ENCODE results near the gene COX20. TPM values are rescaled to one million over a fixed set of nuclear protein-coding genes. Genes with fewer than 3 reads are reported as not detected.

Gene COX20
- total and polyA plus RNA-seq, 2 of the 13 experiments (the other 11 are each of a cell fraction or from before 2014, with no cell fraction given) = 34.4 to 95.8 TPM

DNA sequence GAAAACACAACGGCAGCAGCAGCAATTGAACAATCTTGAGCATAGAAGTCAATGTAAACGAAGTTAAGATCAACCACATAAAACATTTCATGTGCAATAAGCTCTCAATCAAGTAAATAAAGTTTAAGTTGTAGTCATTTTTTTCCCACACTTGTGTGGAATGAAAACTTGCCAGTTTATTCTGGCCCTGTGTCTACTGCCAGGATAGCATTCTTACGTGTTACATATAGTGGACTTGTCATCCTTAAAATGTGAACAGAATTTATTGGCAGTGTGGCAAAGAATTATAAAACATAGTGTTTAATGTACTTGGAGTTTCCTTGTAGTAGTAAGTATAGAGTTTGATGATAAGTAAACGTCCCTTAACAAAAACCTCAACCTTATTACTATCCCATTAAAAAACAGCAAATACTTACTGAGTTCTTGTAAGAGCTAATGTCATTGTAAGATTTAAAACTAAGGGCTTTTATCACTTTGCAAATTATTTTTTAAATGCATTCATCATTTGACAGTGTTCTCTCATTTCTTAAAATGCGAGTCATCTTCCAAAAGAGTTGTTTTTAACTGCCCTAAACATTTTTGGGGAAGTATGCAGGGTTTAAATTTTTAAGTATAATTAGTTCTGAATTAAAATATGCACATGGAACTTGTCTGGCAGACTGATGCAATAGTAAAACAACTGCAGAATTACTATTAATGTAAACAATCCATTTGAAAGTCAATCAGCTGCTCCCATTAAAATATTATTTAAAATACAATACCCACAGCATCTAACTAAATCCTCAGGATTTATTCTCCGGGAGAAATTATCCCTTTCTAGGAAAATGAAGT lies 7.9 kb downstream of the COX20 start (continued):
- TF ChIP-seq TOPORS (CRISPR knock-in tag; IDR thresholded peaks at IDR 0.05) = no peak
- TF ChIP-seq NFRKB (IDR thresholded peaks at IDR 0.05) = no peak
- 0 out of 2 replicates have a peak, but pooled peaks have one; percentile 53 for TF ChIP-seq POLR2G (IDR thresholded peaks at IDR 0.05; ENCODE audit: low read depth, low read length)
- TF ChIP-seq, protein P1, sequence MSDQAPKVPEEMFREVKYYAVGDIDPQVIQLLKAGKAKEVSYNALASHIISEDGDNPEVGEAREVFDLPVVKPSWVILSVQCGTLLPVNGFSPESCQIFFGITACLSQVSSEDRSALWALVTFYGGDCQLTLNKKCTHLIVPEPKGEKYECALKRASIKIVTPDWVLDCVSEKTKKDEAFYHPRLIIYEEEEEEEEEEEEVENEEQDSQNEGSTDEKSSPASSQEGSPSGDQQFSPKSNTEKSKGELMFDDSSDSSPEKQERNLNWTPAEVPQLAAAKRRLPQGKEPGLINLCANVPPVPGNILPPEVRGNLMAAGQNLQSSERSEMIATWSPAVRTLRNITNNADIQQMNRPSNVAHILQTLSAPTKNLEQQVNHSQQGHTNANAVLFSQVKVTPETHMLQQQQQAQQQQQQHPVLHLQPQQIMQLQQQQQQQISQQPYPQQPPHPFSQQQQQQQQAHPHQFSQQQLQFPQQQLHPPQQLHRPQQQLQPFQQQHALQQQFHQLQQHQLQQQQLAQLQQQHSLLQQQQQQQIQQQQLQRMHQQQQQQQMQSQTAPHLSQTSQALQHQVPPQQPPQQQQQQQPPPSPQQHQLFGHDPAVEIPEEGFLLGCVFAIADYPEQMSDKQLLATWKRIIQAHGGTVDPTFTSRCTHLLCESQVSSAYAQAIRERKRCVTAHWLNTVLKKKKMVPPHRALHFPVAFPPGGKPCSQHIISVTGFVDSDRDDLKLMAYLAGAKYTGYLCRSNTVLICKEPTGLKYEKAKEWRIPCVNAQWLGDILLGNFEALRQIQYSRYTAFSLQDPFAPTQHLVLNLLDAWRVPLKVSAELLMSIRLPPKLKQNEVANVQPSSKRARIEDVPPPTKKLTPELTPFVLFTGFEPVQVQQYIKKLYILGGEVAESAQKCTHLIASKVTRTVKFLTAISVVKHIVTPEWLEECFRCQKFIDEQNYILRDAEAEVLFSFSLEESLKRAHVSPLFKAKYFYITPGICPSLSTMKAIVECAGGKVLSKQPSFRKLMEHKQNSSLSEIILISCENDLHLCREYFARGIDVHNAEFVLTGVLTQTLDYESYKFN (CRISPR knock-in tag; conservative IDR thresholded peaks at IDR 0.05) = no peak
- peak; percentile 75 for TF ChIP-seq RBFOX2 (IDR thresholded peaks at IDR 0.05; ENCODE audit: low read depth, low read length)
- TF ChIP-seq, protein P2, sequence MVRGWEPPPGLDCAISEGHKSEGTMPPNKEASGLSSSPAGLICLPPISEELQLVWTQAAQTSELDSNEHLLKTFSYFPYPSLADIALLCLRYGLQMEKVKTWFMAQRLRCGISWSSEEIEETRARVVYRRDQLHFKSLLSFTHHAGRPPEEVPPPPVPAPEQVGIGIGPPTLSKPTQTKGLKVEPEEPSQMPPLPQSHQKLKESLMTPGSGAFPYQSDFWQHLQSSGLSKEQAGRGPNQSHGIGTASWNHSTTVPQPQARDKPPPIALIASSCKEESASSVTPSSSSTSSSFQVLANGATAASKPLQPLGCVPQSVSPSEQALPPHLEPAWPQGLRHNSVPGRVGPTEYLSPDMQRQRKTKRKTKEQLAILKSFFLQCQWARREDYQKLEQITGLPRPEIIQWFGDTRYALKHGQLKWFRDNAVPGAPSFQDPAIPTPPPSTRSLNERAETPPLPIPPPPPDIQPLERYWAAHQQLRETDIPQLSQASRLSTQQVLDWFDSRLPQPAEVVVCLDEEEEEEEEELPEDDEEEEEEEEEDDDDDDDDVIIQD (CRISPR knock-in tag; IDR thresholded peaks at IDR 0.05; ENCODE audit: low read depth) = no peak
- no peak for TF ChIP-seq MLLT10 (CRISPR knock-in tag; IDR thresholded peaks at IDR 0.05)
- no peak for TF ChIP-seq KDM1A (CRISPR knock-in tag; IDR thresholded peaks at IDR 0.05)
- no peak for TF ChIP-seq ZNF235 (CRISPR knock-in tag; IDR thresholded peaks at IDR 0.05; ENCODE audit: borderline replicate concordance)

Data from HepG2 (cell line).